DOHH2 (cell line): ENCODE data around the gene HIBADH.

Experiments used
- H3F3A ChIP-seq: fragments of 200-600 bp; sonication (generic), shearing (Covaris generic); 2 replicates; pipeline ENCODE4 v1.6.0; 2016; ENCODE audit warnings: antibody characterized with exemption, mild to moderate bottlenecking; ENCODE audit not compliant: control insufficient read depth, insufficient read depth
- H3K27ac ChIP-seq: fragments of 200-600 bp; sonication (generic); 2 replicates; pipeline ENCODE4 v1.5.1; 2014; ENCODE audit warnings: low read depth, mild to moderate bottlenecking, low read length, moderate library complexity
- H3K27me3 ChIP-seq: fragments of 200-600 bp; sonication (generic); 2 replicates; pipeline ENCODE4 v1.6.1; 2014; ENCODE audit warnings: mild to moderate bottlenecking, low read length, mixed read lengths; ENCODE audit not compliant: control insufficient read depth
- H3K36me3 ChIP-seq: fragments of 200-600 bp; sonication (generic); 2 replicates; pipeline ENCODE4 v1.6.1; 2014; ENCODE audit warnings: mild to moderate bottlenecking, low read length, moderate library complexity, mixed read lengths; ENCODE audit not compliant: control insufficient read depth
- H3K4me1 ChIP-seq: fragments of 200-600 bp; sonication (generic); 2 replicates; pipeline ENCODE4 v1.6.1; 2014; ENCODE audit warnings: mild to moderate bottlenecking, low read length, mixed read lengths; ENCODE audit not compliant: control insufficient read depth
- H3K4me2 ChIP-seq: fragments of 200-600 bp; sonication (generic); 2 replicates; pipeline ENCODE4 v1.6.0; 2014; ENCODE audit warnings: mild to moderate bottlenecking, low read length, moderate library complexity
- H3K4me3 ChIP-seq: fragments of 200-600 bp; sonication (generic); 2 replicates; pipeline ENCODE4 v1.5.1; 2014; ENCODE audit warnings: mild to moderate bottlenecking, low read length, mixed read lengths
- H3K79me2 ChIP-seq: fragments of 200-600 bp; sonication (generic); 2 replicates; pipeline ENCODE4 v1.6.1; 2014; ENCODE audit warnings: mild to moderate bottlenecking, low read length, mixed read lengths; ENCODE audit not compliant: control insufficient read depth
- H3K9me2 ChIP-seq: fragments of 200-600 bp; sonication (generic); replicated peaks from 2 replicates; pipeline ENCODE4 v1.6.1; 2014; ENCODE audit warnings: mild to moderate bottlenecking, low read length, mixed read lengths; ENCODE audit not compliant: control insufficient read depth
- H3K9me3 ChIP-seq: fragments of 200-600 bp; sonication (generic); 2 replicates; pipeline ENCODE4 v1.6.1; 2014; ENCODE audit warnings: antibody characterized with exemption, low read length, mixed read lengths; ENCODE audit not compliant: control insufficient read depth, insufficient read depth
- H4K20me1 ChIP-seq: fragments of 200-600 bp; sonication (generic); 2 replicates; pipeline ENCODE4 v1.6.0; 2014; ENCODE audit warnings: low read depth, mild to moderate bottlenecking, antibody characterized with exemption, low read length, moderate library complexity; ENCODE audit not compliant: control insufficient read depth, insufficient read depth
- CTCF ChIP-seq: fragments of 200-600 bp; sonication (generic); IDR thresholded peaks from one replicate; pipeline ENCODE4 v1.5.1; 2014; ENCODE audit warnings: antibody characterized with exemption, mild to moderate bottlenecking, low read depth, low read length; ENCODE audit not compliant: poor library complexity, severe bottlenecking
- EZH2phosphoT487 ChIP-seq: fragments of 200-600 bp; sonication (generic); IDR thresholded peaks from 2 replicates; pipeline ENCODE4 v1.6.1; 2017; ENCODE audit warnings: borderline replicate concordance, mild to moderate bottlenecking, antibody characterized with exemption, low read length, moderate library complexity, mixed read lengths

The HIBADH gene

GRCh38 chr7:27647046-27647445, 15.6 kb downstream of the HIBADH start:
- H3K36me3 ChIP-seq: peaks cover 14% of the 10 kb centered on the region; the same call in 1 of the 2 replicates
- no peak overlapping the region for H3K27ac ChIP-seq
- H3K9me3 ChIP-seq: no peaks in the 10 kb centered on the region
- H3K4me3 ChIP-seq: no peak overlapping the region
- no peaks in the 10 kb centered on the region for H3K4me1 ChIP-seq
- no peaks in the 10 kb centered on the region for H3K79me2 ChIP-seq
- no peaks in the 10 kb centered on the region for H3K27me3 ChIP-seq
- TF ChIP-seq CTCF: no peak
- no peak for TF ChIP-seq EZH2phosphoT487
- H3K9me2 ChIP-seq: no peaks in the 10 kb centered on the region
- no peaks in the 10 kb centered on the region for H4K20me1 ChIP-seq
- H3F3A ChIP-seq: no peaks in the 10 kb centered on the region
- no peak overlapping the region for H3K4me2 ChIP-seq

GRCh38 chr7:27642271-27642670, 20.4 kb downstream of the HIBADH start:
- H3F3A ChIP-seq: no peaks in the 10 kb centered on the region
- H3K36me3 ChIP-seq: peaks cover 6% of the 10 kb centered on the region; the same call in 1 of the 2 replicates
- H3K27me3 ChIP-seq: no peaks in the 10 kb centered on the region
- no peaks in the 10 kb centered on the region for H3K4me1 ChIP-seq
- no peaks in the 10 kb centered on the region for H4K20me1 ChIP-seq
- no peak overlapping the region for H3K27ac ChIP-seq
- H3K79me2 ChIP-seq: no peaks in the 10 kb centered on the region
- TF ChIP-seq EZH2phosphoT487 (no peak), CTCF (no peak)
- H3K4me3 ChIP-seq: no peak overlapping the region
- H3K9me2 ChIP-seq: no peaks in the 10 kb centered on the region
- no peak overlapping the region for H3K4me2 ChIP-seq
- H3K9me3 ChIP-seq: no peaks in the 10 kb centered on the region

GRCh38 chr7:27641581-27642230, 21.0 kb downstream of the HIBADH start:
- Histone ChIP-seq H3F3A (no peaks in the 10 kb centered on the region), H3K36me3 (peaks cover 4% of the 10 kb centered on the region; the same call in 1 of the 2 replicates), H3K27me3 (no peaks in the 10 kb centered on the region), H3K27ac (no peak overlapping the region), H3K9me3 (no peaks in the 10 kb centered on the region), H3K4me1 (no peaks in the 10 kb centered on the region), H3K4me2 (no peak overlapping the region), H4K20me1 (no peaks in the 10 kb centered on the region), H3K4me3 (no peak overlapping the region), H3K79me2 (no peaks in the 10 kb centered on the region), H3K9me2 (no peaks in the 10 kb centered on the region)
- TF ChIP-seq EZH2phosphoT487 (no peak), CTCF (no peak)
